ENCODE results near the gene ELL. TPM values are rescaled to one million over a fixed set of nuclear protein-coding genes. Genes with fewer than 3 reads are reported as not detected.

ELL gene
- polyA plus RNA-seq, 1 of the 3 experiments (the other 2 are of a cell fraction) = 7.4 TPM

GRCh38 chr19:18418029-18418482 lies 103.8 kb downstream of the ELL start (continued):
- no peak for TF ChIP-seq REST (IDR thresholded peaks at IDR 0.05; ENCODE audit: low read depth, low read length)
- no peak for TF ChIP-seq TCF12 (IDR thresholded peaks at IDR 0.05)
- no peak for TF ChIP-seq ZBTB33 (IDR thresholded peaks at IDR 0.05; ENCODE audit: borderline replicate concordance, low read depth)
- TF ChIP-seq EZH2phosphoT487 (IDR thresholded peaks at IDR 0.05; ENCODE audit: borderline replicate concordance, low read depth) = no peak
- no peak for TF ChIP-seq YY1 (IDR thresholded peaks at IDR 0.05; ENCODE audit: low read depth)
- TF ChIP-seq POLR2AphosphoS5 (IDR thresholded peaks at IDR 0.05; ENCODE audit: low read depth, low read length) = no peak
- no peak for TF ChIP-seq USF1 (IDR thresholded peaks at IDR 0.05; ENCODE audit: borderline replicate concordance, low read depth)
- TF ChIP-seq FOXJ3 (CRISPR knock-in tag; IDR thresholded peaks at IDR 0.05) = no peak
- no peak for TF ChIP-seq RFX5 (IDR thresholded peaks at IDR 0.05; ENCODE audit: low read length)

- Histone ChIP-seq H3K4me1 (ENCODE audit: control insufficient read depth in 1 of 2, insufficient read depth in 2 of 2, low read depth in 1 of 2, low read length in 1 of 2) (peaks cover 44 to 53% of the 10 kb centered on the region in 2 experiments; a peak in 3 of 4 replicates), H3K4me3 (ENCODE audit: low read depth in 2 of 2, low read length in 1 of 2) (peak overlapping the region; percentile 45 to 50), H3K79me2 (ENCODE audit: insufficient read depth) (peaks cover 33% of the 10 kb centered on the region), H3K36me3 (replicated peaks in 1 of 2; ENCODE audit: control insufficient read depth in 1 of 2, insufficient read depth in 2 of 2, low read length in 1 of 2) (peaks cover 0 to under 1% of the 10 kb centered on the region in 2 experiments), H2AFZ (ENCODE audit: low read depth) (peak overlapping the region; percentile 49; the same call in 1 of the 2 replicates), H3K27ac (ENCODE audit: low read depth in 2 of 2, low read length in 1 of 2) (peak overlapping the region; percentile 89 to 93), H3K9me2 (no peaks in the 10 kb centered on the region), H4K20me1 (ENCODE audit: insufficient read depth) (peaks cover 18% of the 10 kb centered on the region; the same call in 1 of the 2 replicates), H3F3A (replicated peaks; ENCODE audit: insufficient read depth) (peaks cover 22% of the 10 kb centered on the region), H3K9ac (peak overlapping the region; percentile 79), H3K27me3 (ENCODE audit: insufficient read depth) (no peaks in the 10 kb centered on the region), H3K4me2 (peak overlapping the region; percentile 84), H3K9me3 (no peaks in the 10 kb centered on the region)
- peak; percentile 91 for DNase-seq
- 7% methylated on average over 9 of the region's 53 CpGs for WGBS (ENCODE audit: low lambda C conversion rate)
- ChIA-PET CTCF (interaction anchor here (0.9 to 12.1 kb wide), 9 partner anchors 15 to 137 kb away, joined by 3 to 217 read pairs (median 5); partner anchors contain the start of genes GDF15, JUND and LSM4), POLR2A (interaction anchor here (0.9 to 1.9 kb wide), 7 partner anchors 11 to 212 kb away, joined by 3 to 6 read pairs (median 3); no protein-coding TSS in a partner anchor)
- TF ChIP-seq SMC3 (IDR thresholded peaks at IDR 0.05; ENCODE audit: low read depth, low read length) = no peak
- TF ChIP-seq CTCF (IDR thresholded peaks at IDR 0.05) = no peak
- no peak for TF ChIP-seq FOXM1 (IDR thresholded peaks at IDR 0.05; ENCODE audit: low read depth)
- no peak for TF ChIP-seq NFIC (IDR thresholded peaks at IDR 0.05; ENCODE audit: borderline replicate concordance)
- TF ChIP-seq RAD21 (IDR thresholded peaks at IDR 0.05; ENCODE audit: low read length) = no peak
- TF ChIP-seq RFX5 (IDR thresholded peaks at IDR 0.05; ENCODE audit: low read length) = no peak
- TF ChIP-seq GABPA (IDR thresholded peaks at IDR 0.05; ENCODE audit: low read depth) = peak; percentile 75
- TF ChIP-seq RCOR1 (IDR thresholded peaks at IDR 0.05; ENCODE audit: low read length) = no peak
- no peak for TF ChIP-seq TEAD4 (IDR thresholded peaks at IDR 0.05; ENCODE audit: borderline replicate concordance, insufficient read depth)
- peak; percentile 42; the same call in 1 of the 2 replicates for TF ChIP-seq TAF1 (IDR thresholded peaks at IDR 0.05; ENCODE audit: borderline replicate concordance, low read depth, low read length)
- no peak for TF ChIP-seq TCF12 (IDR thresholded peaks at IDR 0.05)
- no peak for TF ChIP-seq PBX3 (IDR thresholded peaks at IDR 0.05)
- peak in 1 of 2 experiments; percentile 45; a peak in 1 of 4 replicates for TF ChIP-seq EP300 (IDR thresholded peaks at IDR 0.05; ENCODE audit: borderline replicate concordance in 1 of 2, low read depth in 1 of 2, low read length in 1 of 2)
Observed at GRCh38 chr19:18417250-18418028, 104.4 kb downstream of the ELL start.
